GM23338 (cell line): ENCODE measurements around the gene NLRP9. TPM values are rescaled to one million over a fixed set of nuclear protein-coding genes. Genes with fewer than 3 reads are reported as not detected.

Source experiments
- ATAC-seq: fragments of 200-7000 bp; cut with Tn5 transposase; 3 replicates; pipeline ENCODE4 v1.9.1; 2020
- DNase-seq: peaks from one replicate; pipeline ENCODE4 v3.0.0-alpha.2; 2015; ENCODE audit warnings: low spot score
- H2AFZ ChIP-seq: fragments of 200-600 bp; sonication (generic); 2 replicates; pipeline ENCODE4 v1.8.0; 2016; ENCODE audit warnings: antibody characterized with exemption, mild to moderate bottlenecking, moderate library complexity
- H3F3A ChIP-seq: fragments of 200-600 bp; sonication (generic); replicated peaks from 2 replicates; pipeline ENCODE4 v1.8.0; 2017; ENCODE audit warnings: antibody characterized with exemption, mixed run types, low read depth
- H3K27ac ChIP-seq: fragments of 200-600 bp; sonication (generic); 2 replicates; pipeline ENCODE4 v1.6.1; 2016; ENCODE audit warnings: low read depth
- H3K27me3 ChIP-seq: fragments of 200-600 bp; sonication (generic); 2 replicates; pipeline ENCODE4 v1.8.0; 2016; ENCODE audit warnings: mild to moderate bottlenecking, mixed run types, moderate library complexity; ENCODE audit not compliant: insufficient read depth
- H3K36me3 ChIP-seq: fragments of 200-600 bp; sonication (generic); 2 replicates; pipeline ENCODE4 v1.8.0; 2016; ENCODE audit warnings: mild to moderate bottlenecking; ENCODE audit not compliant: insufficient read depth
- H3K4me1 ChIP-seq: fragments of 200-600 bp; sonication (generic); 2 replicates; pipeline ENCODE4 v1.8.0; 2016; ENCODE audit warnings: mild to moderate bottlenecking, moderate library complexity; ENCODE audit not compliant: insufficient read depth
- H3K4me2 ChIP-seq: fragments of 200-600 bp; sonication (generic); 2 replicates; pipeline ENCODE4 v1.7.1; 2017; ENCODE audit warnings: mixed run types
- H3K4me3 ChIP-seq: fragments of 200-600 bp; sonication (generic); 2 replicates; pipeline ENCODE4 v1.6.1; 2016; ENCODE audit warnings: mixed run types
- H3K79me2 ChIP-seq: fragments of 200-600 bp; sonication (generic); replicated peaks from 2 replicates; pipeline ENCODE4 v1.8.0; 2017; ENCODE audit warnings: mild to moderate bottlenecking; ENCODE audit not compliant: insufficient read depth
- H3K9me2 ChIP-seq: fragments of 200-600 bp; sonication (generic); 2 replicates; pipeline ENCODE4 v1.8.0; 2017; ENCODE audit not compliant: insufficient read depth
- H4K20me1 ChIP-seq: fragments of 200-600 bp; sonication (generic); replicated peaks from 2 replicates; pipeline ENCODE4 v1.8.0; 2017; ENCODE audit warnings: mild to moderate bottlenecking; ENCODE audit not compliant: insufficient read depth
- H3K27ac Mint-ChIP-seq: 2 replicates; pipeline ENCODE4 v1.8.0; 2020; ENCODE audit warnings: inconsistent platforms, mild to moderate bottlenecking, moderate library complexity, mixed read lengths
- H3K27me3 Mint-ChIP-seq: 3 replicates; pipeline ENCODE4 v1.8.0; 2022; ENCODE audit warnings: low read depth, mild to moderate bottlenecking, moderate library complexity, mixed read lengths, inconsistent platforms; ENCODE audit not compliant: insufficient read depth, poor library complexity
- H3K36me3 Mint-ChIP-seq: 3 replicates; pipeline ENCODE4 v1.8.0; 2021; ENCODE audit warnings: low read depth, mild to moderate bottlenecking, inconsistent platforms, moderate library complexity, mixed read lengths
- H3K4me1 Mint-ChIP-seq: 3 replicates; pipeline ENCODE4 v1.8.0; 2020; ENCODE audit warnings: mild to moderate bottlenecking, inconsistent platforms, mixed read lengths
- H3K4me3 Mint-ChIP-seq: 3 replicates; pipeline ENCODE4 v1.8.0; 2021; ENCODE audit warnings: moderate library complexity, mild to moderate bottlenecking, inconsistent platforms, mixed read lengths
- H3K9me3 Mint-ChIP-seq: 3 replicates; pipeline ENCODE4 v1.8.0; 2020; ENCODE audit warnings: moderate library complexity, mild to moderate bottlenecking, inconsistent platforms, mixed read lengths
- CREB1 ChIP-seq: fragments of 250-450 bp; sonication (Bioruptor Pico); IDR thresholded peaks from 2 replicates; pipeline ENCODE4 v1.5.0; 2020; ENCODE audit warnings: low read depth, mild to moderate bottlenecking, moderate library complexity
- CTCF ChIP-seq, 2 experiments: fragments of 200-600 bp in 1 of 2; sonication (generic) in 1 of 2; conservative IDR thresholded peaks; 2 replicates each; pipeline versions ENCODE4 v1.5.1 to v1.6.1; 2016 to 2017; ENCODE audit warnings: antibody characterized with exemption in 2 of 2, low read depth in 2 of 2, mild to moderate bottlenecking in 2 of 2, moderate library complexity in 1 of 2
- EZH2 ChIP-seq: fragments of 200-600 bp; sonication (generic); IDR thresholded peaks from one replicate; pipeline ENCODE4 v1.8.0; 2017; ENCODE audit warnings: antibody characterized with exemption, mild to moderate bottlenecking, low read depth; ENCODE audit not compliant: unreplicated experiment
- EZH2phosphoT487 ChIP-seq: fragments of 200-600 bp; sonication (generic); IDR thresholded peaks from one replicate; pipeline ENCODE4 v1.8.1; 2018; ENCODE audit warnings: antibody characterized with exemption; ENCODE audit not compliant: unreplicated experiment
- JUNB ChIP-seq: IDR thresholded peaks from one replicate; pipeline ENCODE4 v1.6.1; 2016; ENCODE audit warnings: antibody characterized with exemption; ENCODE audit not compliant: unreplicated experiment
- NANOG ChIP-seq: IDR thresholded peaks from 2 replicates; pipeline ENCODE4 v1.6.1; 2016; ENCODE audit warnings: antibody characterized with exemption, borderline replicate concordance
- POLR2AphosphoS5 ChIP-seq: IDR thresholded peaks from 2 replicates; pipeline ENCODE4 v1.6.1; 2016; ENCODE audit warnings: antibody characterized with exemption, low read depth
- REST ChIP-seq: IDR thresholded peaks from one replicate; pipeline ENCODE4 v1.6.1; 2018; ENCODE audit warnings: antibody characterized with exemption; ENCODE audit not compliant: unreplicated experiment
- STAT1 ChIP-seq: IDR thresholded peaks from one replicate; pipeline ENCODE4 v1.6.1; 2016; ENCODE audit warnings: antibody characterized with exemption; ENCODE audit not compliant: unreplicated experiment
- ZNF114 ChIP-seq: fragments of 250-450 bp; sonication (Bioruptor Pico); IDR thresholded peaks from 2 replicates; pipeline ENCODE4 v1.5.0; 2020; ENCODE audit warnings: mild to moderate bottlenecking, moderate library complexity
- ZNF331 ChIP-seq: fragments of 250-450 bp; sonication (Bioruptor Pico); IDR thresholded peaks from 2 replicates; pipeline ENCODE4 v1.5.0; 2020; ENCODE audit warnings: low read depth, mild to moderate bottlenecking, moderate library complexity
- polyA plus RNA-seq: library from polyadenylated mRNA; unstranded; fragments of >200 nt; fragmentation: Nextera tagmentation; extraction: Ambion mirVana; gene quantifications from 2 replicates; pipeline ENCODE4 v1.2.1, GENCODE V29; 2016
- total RNA-seq: library from RNA; depleted of rRNA; stranded (reverse); fragments of >200 nt; shearing (Covaris generic); gene quantifications from 2 replicates; pipeline ENCODE4 v1.2.3, GENCODE V29; 2014
- TF ChIP-seq, protein P1 (sequence below): IDR thresholded peaks from 2 replicates; pipeline ENCODE4 v1.6.1; 2016; ENCODE audit warnings: antibody characterized with exemption

Gene NLRP9
- total and polyA plus RNA-seq, 2 experiments from 2014 or later = not detected

DNA sequence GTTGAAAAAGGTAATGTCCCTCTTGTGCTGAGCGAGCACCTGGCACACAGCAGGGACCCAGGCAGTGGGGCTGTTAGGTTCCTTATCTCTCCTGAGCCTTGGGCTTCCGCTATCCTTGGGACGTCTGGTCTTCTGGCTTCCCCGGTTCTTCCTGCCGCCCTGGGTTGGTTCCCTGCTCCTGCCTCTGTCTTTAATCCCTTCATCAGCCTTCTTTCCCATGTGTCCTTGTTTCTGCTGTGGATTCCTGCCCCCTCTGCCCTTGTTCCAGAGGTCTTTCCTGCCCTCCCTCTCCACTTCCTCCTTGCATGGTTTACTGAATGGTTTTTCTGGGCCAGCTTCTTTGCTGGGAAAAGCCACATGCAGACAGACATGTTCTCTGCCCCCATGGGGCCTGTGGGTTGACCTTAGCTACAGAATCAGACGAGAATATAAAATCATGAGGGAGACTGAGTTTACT, 60.6 kb downstream of the NLRP9 start (continued):
- TF ChIP-seq EZH2 (no peak), ZNF114 (CRISPR knock-in tag) (no peak), NANOG (no peak), POLR2AphosphoS5 (no peak), ZNF331 (CRISPR knock-in tag) (no peak), JUNB (no peak), EZH2phosphoT487 (no peak), CTCF (conservative IDR thresholded peaks at IDR 0.05; ENCODE audit: low read depth in 2 of 2) (no peak), REST (no peak), STAT1 (no peak)
- TF ChIP-seq, protein P1, sequence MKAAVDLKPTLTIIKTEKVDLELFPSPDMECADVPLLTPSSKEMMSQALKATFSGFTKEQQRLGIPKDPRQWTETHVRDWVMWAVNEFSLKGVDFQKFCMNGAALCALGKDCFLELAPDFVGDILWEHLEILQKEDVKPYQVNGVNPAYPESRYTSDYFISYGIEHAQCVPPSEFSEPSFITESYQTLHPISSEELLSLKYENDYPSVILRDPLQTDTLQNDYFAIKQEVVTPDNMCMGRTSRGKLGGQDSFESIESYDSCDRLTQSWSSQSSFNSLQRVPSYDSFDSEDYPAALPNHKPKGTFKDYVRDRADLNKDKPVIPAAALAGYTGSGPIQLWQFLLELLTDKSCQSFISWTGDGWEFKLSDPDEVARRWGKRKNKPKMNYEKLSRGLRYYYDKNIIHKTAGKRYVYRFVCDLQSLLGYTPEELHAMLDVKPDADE = no peak

DNA sequence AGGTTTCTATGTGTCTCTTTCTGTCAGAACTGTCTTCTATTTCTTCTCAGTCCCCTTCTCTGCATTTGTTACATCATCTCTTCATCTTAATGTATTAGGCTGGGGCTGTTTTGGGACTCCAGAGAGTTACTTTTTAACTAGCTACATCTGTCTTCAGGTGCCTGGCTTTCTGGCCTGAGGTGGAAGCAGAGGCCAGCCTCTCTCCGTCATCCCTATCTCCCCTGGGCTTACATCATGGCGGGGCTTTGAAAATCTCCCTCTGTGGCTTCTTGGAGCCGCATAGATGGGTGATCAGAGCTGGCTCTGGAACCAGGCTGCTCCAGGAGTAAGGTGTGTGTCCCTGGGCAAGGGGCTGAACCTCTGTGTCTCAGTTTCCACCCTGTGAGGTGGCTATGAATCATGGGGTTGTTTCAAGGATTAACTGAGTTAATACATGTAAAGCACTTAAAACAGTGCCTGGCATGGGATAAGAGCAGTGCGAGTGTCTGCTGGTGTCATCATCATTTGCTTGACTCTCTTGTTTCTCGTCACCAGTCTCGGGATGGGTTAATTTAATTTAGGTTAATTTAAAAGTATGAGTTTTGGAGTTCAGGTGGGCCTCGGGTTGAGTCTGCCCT, 61.2 kb downstream of the NLRP9 start:
- H3K27ac ChIP-seq = no peak overlapping the region
- peaks cover 4% of the 10 kb centered on the region; the same call in 2 of the 3 replicates for H3K9me3 Mint-ChIP-seq
- peaks cover 25% of the 10 kb centered on the region for H3K4me1 Mint-ChIP-seq
- peaks cover 8% of the 10 kb centered on the region; the same call in 1 of the 2 replicates for H3K36me3 ChIP-seq
- H3K27me3 ChIP-seq = no peaks in the 10 kb centered on the region
- peak overlapping the region; percentile 96; the same call in 1 of the 2 replicates for H3K4me3 ChIP-seq
- DNase-seq = no peak
- peaks cover 30% of the 10 kb centered on the region for H3K4me1 ChIP-seq
- H3K4me3 Mint-ChIP-seq = peak overlapping the region; percentile 96
- peaks cover 62% of the 10 kb centered on the region for H3K79me2 ChIP-seq
- ATAC-seq = no peak
- H4K20me1 ChIP-seq = peaks cover 48% of the 10 kb centered on the region
- 0 out of 2 replicates have a peak overlapping the region, but pooled peaks have one; percentile 98 for H3K4me2 ChIP-seq
- H2AFZ ChIP-seq = no peak overlapping the region
- peaks cover 26% of the 10 kb centered on the region; the same call in 1 of the 2 replicates for H3F3A ChIP-seq
- TF ChIP-seq NANOG = no peak
- no peak for TF ChIP-seq EZH2
- no peak for TF ChIP-seq REST
- TF ChIP-seq CREB1 = no peak
- peaks cover 50% of the 10 kb centered on the region for H3K36me3 Mint-ChIP-seq
- no peak overlapping the region; the same call in 1 of the 2 replicates for H3K27ac Mint-ChIP-seq
- no peaks in the 10 kb centered on the region for H3K9me2 ChIP-seq
- peaks cover 20% of the 10 kb centered on the region for H3K27me3 Mint-ChIP-seq
